GM12878 (cell line): ENCODE data around the gene TADA3. TPM values are rescaled to one million over a fixed set of nuclear protein-coding genes. Genes with fewer than 3 reads are reported as not detected.
A peak's percentile ranks its signal among the peaks of the same experiment; 100 is the strongest.

ENCODE experiments used
- ATAC-seq: fragments of 200-7000 bp; cut with Tn5 transposase; 3 replicates; pipeline ENCODE4 v1.9.1; 2020; ENCODE audit warnings: mild to moderate bottlenecking, moderate library complexity
- BruUV-seq: library from RNA; stranded (reverse); fragments of 400-500 nt; replicated peaks from 2 replicates; lab custom pipeline; 2021; lab: Mats Ljungman, UMichigan
- CTCF ChIA-PET: fragments of 300-600 bp; sonication (Branson Sonifier 250); formaldehyde crosslinking; extraction: SDS; loops from one replicate; lab custom pipeline; 2021; ENCODE audit warnings: inconsistent platforms; lab: Yijun Ruan, JAX
- POLR2A ChIA-PET: fragments of 350-600 bp; formaldehyde crosslinking; extraction: SDS; loops from one replicate; lab custom pipeline; 2021; ENCODE audit warnings: inconsistent platforms; lab: Charles Lee
- RAD21 ChIA-PET: fragments of 300-600 bp; sonication (Branson Sonifier 250); formaldehyde crosslinking; loops from one replicate; lab custom pipeline; 2023; ENCODE audit warnings: antibody characterized with exemption; ENCODE audit not compliant: unreplicated experiment; lab: Charles Lee
- SMC1A ChIA-PET: fragments of 300-600 bp; sonication (Branson Sonifier 250); formaldehyde crosslinking; loops from one replicate; lab custom pipeline; 2023; ENCODE audit not compliant: unreplicated experiment, uncharacterized antibody; lab: Charles Lee
- DNase-seq: peaks from one replicate; pipeline ENCODE4 v3.0.0-alpha.2; 2011; ENCODE audit warnings: low read depth, low spot score
- FAIRE-seq: peaks from 3 replicates; lab custom pipeline; 2011; peaks lifted over from hg19 to GRCh38; lab: Jason Lieb, UNC
- H2AFZ ChIP-seq: 2 replicates; pipeline ENCODE4 v1.6.0; 2011; ENCODE audit warnings: low read depth, low read length, control low read depth; ENCODE audit not compliant: control insufficient read depth
- H3K27ac ChIP-seq: 2 replicates; pipeline ENCODE4 v1.5.1; 2011; ENCODE audit warnings: control low read depth; ENCODE audit not compliant: control insufficient read depth, insufficient read depth
- H3K27me3 ChIP-seq, 2 experiments: replicated peaks in 1 of 2; 2 replicates each; pipeline versions ENCODE4 v1.6.0 to v1.6.1; 2011; ENCODE audit warnings: low read length in 1 of 2; ENCODE audit not compliant: control insufficient read depth in 2 of 2, insufficient read depth in 2 of 2
- H3K36me3 ChIP-seq, 2 experiments: 2 replicates each; pipeline ENCODE4 v1.5.1; 2011; ENCODE audit warnings: low read length in 1 of 2; ENCODE audit not compliant: control insufficient read depth in 2 of 2, insufficient read depth in 2 of 2
- H3K4me1 ChIP-seq: 2 replicates; pipeline ENCODE4 v1.6.1; 2011; ENCODE audit warnings: mild to moderate bottlenecking, low read length, moderate library complexity, mixed read lengths; ENCODE audit not compliant: control insufficient read depth, insufficient read depth
- H3K4me2 ChIP-seq: 2 replicates; pipeline ENCODE4 v1.6.0; 2011; ENCODE audit warnings: control low read depth; ENCODE audit not compliant: control insufficient read depth, insufficient read depth
- H3K4me3 ChIP-seq: fragments of 200-600 bp; sonication (generic); 2 replicates; pipeline ENCODE4 v1.5.1; 2016
- H3K79me2 ChIP-seq: 2 replicates; pipeline ENCODE4 v1.6.0; 2011; ENCODE audit warnings: low read length; ENCODE audit not compliant: control insufficient read depth, insufficient read depth
- H3K9ac ChIP-seq: 2 replicates; pipeline ENCODE4 v1.8.0; 2011; ENCODE audit warnings: low read length, control low read depth, mixed read lengths; ENCODE audit not compliant: control insufficient read depth, insufficient read depth
- H3K9me3 ChIP-seq: replicated peaks from 3 replicates; pipeline ENCODE4 v1.5.1; 2011; ENCODE audit warnings: mild to moderate bottlenecking, low read length; ENCODE audit not compliant: control insufficient read depth, insufficient read depth
- H4K20me1 ChIP-seq: 2 replicates; pipeline ENCODE4 v1.6.0; 2011; ENCODE audit not compliant: control insufficient read depth, insufficient read depth
- ASH2L ChIP-seq: fragments of 300-600, 200-600 bp; sonication (generic); IDR thresholded peaks from 2 replicates; pipeline ENCODE4 v1.6.1; 2017; ENCODE audit warnings: low read depth, mild to moderate bottlenecking, borderline replicate concordance
- BRCA1 ChIP-seq: IDR thresholded peaks from 2 replicates; pipeline ENCODE4 v1.6.1; 2011; ENCODE audit warnings: low read depth, low read length, improper control_type of control experiment
- HDAC6 ChIP-seq: fragments of 200-600 bp; sonication (generic); IDR thresholded peaks from one replicate; pipeline ENCODE4 v1.8.0; 2017; ENCODE audit warnings: antibody characterized with exemption; ENCODE audit not compliant: unreplicated experiment
- TCF7 ChIP-seq: IDR thresholded peaks from 2 replicates; pipeline ENCODE4 v1.6.1; 2014; ENCODE audit warnings: antibody characterized with exemption, borderline replicate concordance
- YY1 ChIP-seq: IDR thresholded peaks from 2 replicates; pipeline ENCODE4 v1.6.1; 2011; ENCODE audit warnings: low read depth, mild to moderate bottlenecking, low read length
- WGBS: methylation state at CpG from one replicate; pipeline ENCODE4 v1.1.6; 2016; ENCODE audit warnings: low lambda C conversion rate; ENCODE audit not compliant: insufficient replicate concordance, insufficient coverage; ENCODE audit errors: missing lambda C conversion rate; 5-methylcytosine and 5-hydroxymethylcytosine counted together
- in situ Hi-C: fragments of 300-500 bp; cut with MboI; formaldehyde crosslinking; loops from 9 replicates; pipeline ENCODE4 v1.14.3; 2018; ENCODE audit warnings: mixed read lengths
- intact Hi-C: fragments of 100-400 bp; cut with micrococcal nuclease; formaldehyde crosslinking; loops from one replicate; pipeline ENCODE4 v1.14.2; 2022; ENCODE audit not compliant: unreplicated experiment
- polyA plus RNA-seq, 11 experiments: library from polyadenylated mRNA; depleted of rRNA in 4 of 11; unstranded in 6 of 11; stranded (reverse) in 5 of 11; fragments of >200 nt; fragmentation: Nextera tagmentation in 4 of 11; fragmentation: Illumina TruSeq in 1 of 11; extraction: Ambion mirVana in 4 of 11; extraction: Trizol in 1 of 11; gene quantifications; 1 replicate in 1 of 11; 2 replicates in 10 of 11; pipeline versions ENCODE4 v1.2.1 to v1.2.3, GENCODE V29; 2011 to 2016; ENCODE audit warnings: inconsistent platforms in 2 of 11, missing spikeins in 2 of 11, low read depth in 1 of 11
- total RNA-seq, 4 experiments: library from RNA; depleted of rRNA in 3 of 4; stranded (reverse); fragments of >200 nt in 3 of 4; fragmentation: Illumina TruSeq in 1 of 4; extraction: Trizol in 1 of 4; gene quantifications; 2 replicates each; pipeline versions ENCODE4 v1.2.1 to v1.2.3, GENCODE V29; 2013 to 2021
- TF ChIP-seq, protein P1 (sequence below): IDR thresholded peaks from 2 replicates; pipeline ENCODE4 v1.6.1; 2012; ENCODE audit warnings: low read depth, low read length, improper control_type of control experiment
- TF ChIP-seq, protein P2 (sequence below): IDR thresholded peaks from 2 replicates; pipeline ENCODE4 v1.6.1; 2012; ENCODE audit warnings: mild to moderate bottlenecking, low read depth, low read length
- TF ChIP-seq, protein P3 (sequence below), 3 experiments: IDR thresholded peaks in 2 of 3; conservative IDR thresholded peaks in 1 of 3; 2 replicates each; pipeline ENCODE4 v1.5.1; 2011; ENCODE audit warnings: low read depth in 3 of 3, low read length in 3 of 3, mild to moderate bottlenecking in 3 of 3, control low read depth in 2 of 3, moderate library complexity in 2 of 3, inconsistent platforms in 1 of 3, mixed read lengths in 1 of 3; ENCODE audit not compliant: control insufficient read depth in 2 of 3, insufficient read depth in 1 of 3; ENCODE audit errors: extremely low read depth in 1 of 3
- TF ChIP-seq, protein P4 (sequence below): fragments of 450-650 bp; IDR thresholded peaks from 2 replicates; pipeline ENCODE4 v1.6.1; 2017; ENCODE audit warnings: antibody characterized with exemption, mild to moderate bottlenecking, moderate library complexity

Gene TADA3
- total and polyA plus RNA-seq, 10 of the 15 experiments (the other 5 are each of a cell fraction or from before 2014, with no cell fraction given) = 2.6 to 71.2 (median 51.0) TPM

DNA sequence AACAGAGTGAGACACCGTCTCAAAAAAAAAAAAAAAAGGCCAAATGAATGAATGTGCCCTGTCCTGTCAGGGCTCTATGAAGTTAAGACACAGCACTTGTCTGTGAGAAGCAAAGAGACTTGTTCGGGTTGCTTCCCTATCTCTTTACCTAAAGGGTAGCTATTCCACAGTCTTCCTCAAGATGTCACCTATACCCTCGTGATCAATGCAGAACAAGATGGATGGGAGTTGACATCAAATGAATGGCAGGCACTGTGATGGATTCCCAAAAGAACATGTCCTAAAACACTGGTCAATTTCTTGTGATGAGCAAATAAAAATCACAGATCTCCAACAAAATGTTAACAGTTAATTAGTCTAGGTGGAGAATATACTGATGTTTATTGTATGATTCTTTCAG is 9.5 kb downstream of the TADA3 start:
- no peaks in the 10 kb centered on the region for H3K9me3 ChIP-seq
- BruUV-seq = no TSS peak
- no peak overlapping the region for H3K27ac ChIP-seq
- H3K36me3 ChIP-seq = peaks cover 3 to 7% of the 10 kb centered on the region in 2 experiments; a peak in 2 of 4 replicates
- intact Hi-C loops = no loop called here
- H2AFZ ChIP-seq = no peak overlapping the region
- no peak overlapping the region for H3K4me3 ChIP-seq
- H3K79me2 ChIP-seq = no peaks in the 10 kb centered on the region
- no peaks in the 10 kb centered on the region for H4K20me1 ChIP-seq
- in situ Hi-C loops = no loop called here
- no peak overlapping the region for H3K9ac ChIP-seq
- FAIRE-seq (no peak), ATAC-seq (peak; percentile 43; the same call in 2 of the 3 replicates), DNase-seq (no peak)
- WGBS = 0% methylated on average over 3 of the region's 3 CpGs
- SMC1A ChIA-PET = interaction anchor here (1.2 kb wide), 1 partner anchor 149 kb away, joined by 7 read pairs; no protein-coding TSS in a partner anchor
- no peaks in the 10 kb centered on the region for H3K27me3 ChIP-seq
- H3K4me2 ChIP-seq = no peak overlapping the region
- POLR2A ChIA-PET = interaction anchor here (0.7 to 1.8 kb wide), 6 partner anchors 10 to 280 kb away, joined by 4 to 9 read pairs (median 4); partner anchors contain the start of genes ARPC4, CAMK1 and TADA3
- CTCF ChIA-PET = interaction anchor here (1.0 to 4.0 kb wide), 5 partner anchors 8 to 150 kb away, joined by 3 to 15 read pairs (median 5); partner anchors contain the start of genes CRELD1 and OGG1
- H3K4me1 ChIP-seq = peaks cover 31% of the 10 kb centered on the region
- RAD21 ChIA-PET = interaction anchor here (0.6 to 1.9 kb wide), 9 partner anchors 10 to 692 kb away, joined by 3 to 6 read pairs (median 3); partner anchors contain the start of genes ARPC4 and TTLL3
- TF ChIP-seq BRCA1 = no peak
- TF ChIP-seq YY1 = peak; percentile 63
- TF ChIP-seq ASH2L = no peak
- TF ChIP-seq, protein P1, sequence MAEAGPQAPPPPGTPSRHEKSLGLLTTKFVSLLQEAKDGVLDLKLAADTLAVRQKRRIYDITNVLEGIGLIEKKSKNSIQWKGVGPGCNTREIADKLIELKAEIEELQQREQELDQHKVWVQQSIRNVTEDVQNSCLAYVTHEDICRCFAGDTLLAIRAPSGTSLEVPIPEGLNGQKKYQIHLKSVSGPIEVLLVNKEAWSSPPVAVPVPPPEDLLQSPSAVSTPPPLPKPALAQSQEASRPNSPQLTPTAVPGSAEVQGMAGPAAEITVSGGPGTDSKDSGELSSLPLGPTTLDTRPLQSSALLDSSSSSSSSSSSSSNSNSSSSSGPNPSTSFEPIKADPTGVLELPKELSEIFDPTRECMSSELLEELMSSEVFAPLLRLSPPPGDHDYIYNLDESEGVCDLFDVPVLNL = no peak
- TF ChIP-seq, protein P2, sequence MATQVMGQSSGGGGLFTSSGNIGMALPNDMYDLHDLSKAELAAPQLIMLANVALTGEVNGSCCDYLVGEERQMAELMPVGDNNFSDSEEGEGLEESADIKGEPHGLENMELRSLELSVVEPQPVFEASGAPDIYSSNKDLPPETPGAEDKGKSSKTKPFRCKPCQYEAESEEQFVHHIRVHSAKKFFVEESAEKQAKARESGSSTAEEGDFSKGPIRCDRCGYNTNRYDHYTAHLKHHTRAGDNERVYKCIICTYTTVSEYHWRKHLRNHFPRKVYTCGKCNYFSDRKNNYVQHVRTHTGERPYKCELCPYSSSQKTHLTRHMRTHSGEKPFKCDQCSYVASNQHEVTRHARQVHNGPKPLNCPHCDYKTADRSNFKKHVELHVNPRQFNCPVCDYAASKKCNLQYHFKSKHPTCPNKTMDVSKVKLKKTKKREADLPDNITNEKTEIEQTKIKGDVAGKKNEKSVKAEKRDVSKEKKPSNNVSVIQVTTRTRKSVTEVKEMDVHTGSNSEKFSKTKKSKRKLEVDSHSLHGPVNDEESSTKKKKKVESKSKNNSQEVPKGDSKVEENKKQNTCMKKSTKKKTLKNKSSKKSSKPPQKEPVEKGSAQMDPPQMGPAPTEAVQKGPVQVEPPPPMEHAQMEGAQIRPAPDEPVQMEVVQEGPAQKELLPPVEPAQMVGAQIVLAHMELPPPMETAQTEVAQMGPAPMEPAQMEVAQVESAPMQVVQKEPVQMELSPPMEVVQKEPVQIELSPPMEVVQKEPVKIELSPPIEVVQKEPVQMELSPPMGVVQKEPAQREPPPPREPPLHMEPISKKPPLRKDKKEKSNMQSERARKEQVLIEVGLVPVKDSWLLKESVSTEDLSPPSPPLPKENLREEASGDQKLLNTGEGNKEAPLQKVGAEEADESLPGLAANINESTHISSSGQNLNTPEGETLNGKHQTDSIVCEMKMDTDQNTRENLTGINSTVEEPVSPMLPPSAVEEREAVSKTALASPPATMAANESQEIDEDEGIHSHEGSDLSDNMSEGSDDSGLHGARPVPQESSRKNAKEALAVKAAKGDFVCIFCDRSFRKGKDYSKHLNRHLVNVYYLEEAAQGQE = no peak
- TF ChIP-seq, protein P3, sequence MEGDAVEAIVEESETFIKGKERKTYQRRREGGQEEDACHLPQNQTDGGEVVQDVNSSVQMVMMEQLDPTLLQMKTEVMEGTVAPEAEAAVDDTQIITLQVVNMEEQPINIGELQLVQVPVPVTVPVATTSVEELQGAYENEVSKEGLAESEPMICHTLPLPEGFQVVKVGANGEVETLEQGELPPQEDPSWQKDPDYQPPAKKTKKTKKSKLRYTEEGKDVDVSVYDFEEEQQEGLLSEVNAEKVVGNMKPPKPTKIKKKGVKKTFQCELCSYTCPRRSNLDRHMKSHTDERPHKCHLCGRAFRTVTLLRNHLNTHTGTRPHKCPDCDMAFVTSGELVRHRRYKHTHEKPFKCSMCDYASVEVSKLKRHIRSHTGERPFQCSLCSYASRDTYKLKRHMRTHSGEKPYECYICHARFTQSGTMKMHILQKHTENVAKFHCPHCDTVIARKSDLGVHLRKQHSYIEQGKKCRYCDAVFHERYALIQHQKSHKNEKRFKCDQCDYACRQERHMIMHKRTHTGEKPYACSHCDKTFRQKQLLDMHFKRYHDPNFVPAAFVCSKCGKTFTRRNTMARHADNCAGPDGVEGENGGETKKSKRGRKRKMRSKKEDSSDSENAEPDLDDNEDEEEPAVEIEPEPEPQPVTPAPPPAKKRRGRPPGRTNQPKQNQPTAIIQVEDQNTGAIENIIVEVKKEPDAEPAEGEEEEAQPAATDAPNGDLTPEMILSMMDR (IDR thresholded peaks at IDR 0.05 in 2 of 3, conservative IDR thresholded peaks at IDR 0.05 in 1 of 3; ENCODE audit: control insufficient read depth in 2 of 3, extremely low read depth in 1 of 3, insufficient read depth in 1 of 3, low read depth in 3 of 3, low read length in 3 of 3) = peak; percentile 31 to 55 (median 52); a peak in 4 of 6 replicates
- TF ChIP-seq HDAC6 = no peak
- TF ChIP-seq, protein P4, sequence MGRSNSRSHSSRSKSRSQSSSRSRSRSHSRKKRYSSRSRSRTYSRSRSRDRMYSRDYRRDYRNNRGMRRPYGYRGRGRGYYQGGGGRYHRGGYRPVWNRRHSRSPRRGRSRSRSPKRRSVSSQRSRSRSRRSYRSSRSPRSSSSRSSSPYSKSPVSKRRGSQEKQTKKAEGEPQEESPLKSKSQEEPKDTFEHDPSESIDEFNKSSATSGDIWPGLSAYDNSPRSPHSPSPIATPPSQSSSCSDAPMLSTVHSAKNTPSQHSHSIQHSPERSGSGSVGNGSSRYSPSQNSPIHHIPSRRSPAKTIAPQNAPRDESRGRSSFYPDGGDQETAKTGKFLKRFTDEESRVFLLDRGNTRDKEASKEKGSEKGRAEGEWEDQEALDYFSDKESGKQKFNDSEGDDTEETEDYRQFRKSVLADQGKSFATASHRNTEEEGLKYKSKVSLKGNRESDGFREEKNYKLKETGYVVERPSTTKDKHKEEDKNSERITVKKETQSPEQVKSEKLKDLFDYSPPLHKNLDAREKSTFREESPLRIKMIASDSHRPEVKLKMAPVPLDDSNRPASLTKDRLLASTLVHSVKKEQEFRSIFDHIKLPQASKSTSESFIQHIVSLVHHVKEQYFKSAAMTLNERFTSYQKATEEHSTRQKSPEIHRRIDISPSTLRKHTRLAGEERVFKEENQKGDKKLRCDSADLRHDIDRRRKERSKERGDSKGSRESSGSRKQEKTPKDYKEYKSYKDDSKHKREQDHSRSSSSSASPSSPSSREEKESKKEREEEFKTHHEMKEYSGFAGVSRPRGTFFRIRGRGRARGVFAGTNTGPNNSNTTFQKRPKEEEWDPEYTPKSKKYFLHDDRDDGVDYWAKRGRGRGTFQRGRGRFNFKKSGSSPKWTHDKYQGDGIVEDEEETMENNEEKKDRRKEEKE = no peak
- TF ChIP-seq TCF7 = no peak
